GM13976 (cell line): ENCODE data around the gene APBB1IP.

Source experiments
- DNase-seq: peaks from one replicate; pipeline ENCODE4 v3.0.0; 2012; ENCODE audit warnings: low spot score
- CTCF ChIP-seq: IDR thresholded peaks from 2 replicates; pipeline ENCODE4 v1.5.1; 2012; ENCODE audit warnings: borderline replicate concordance, mild to moderate bottlenecking; ENCODE audit not compliant: insufficient read depth; ENCODE audit errors: extremely low read depth, missing control alignments, control extremely low read depth
- in situ Hi-C: fragments of 300-500 bp; cut with MboI; formaldehyde crosslinking; loops from one replicate; pipeline ENCODE4 v1.12.0; 2022; ENCODE audit warnings: low sequenced_read_pairs, mixed read lengths, inconsistent platforms; ENCODE audit not compliant: unreplicated experiment

Gene APBB1IP

GRCh38 chr10:26612151-26612915 lies 174.2 kb downstream of the APBB1IP start:
- in situ Hi-C loops = no loop called here
- TF ChIP-seq CTCF = no peak
- no peak for DNase-seq
